ENCODE measurements around the gene LRP8. TPM values are rescaled to one million over a fixed set of nuclear protein-coding genes. Genes with fewer than 3 reads are reported as not detected.

LRP8 gene
- total and polyA plus RNA-seq, 2 experiments from 2014 or later, result 27.8 to 71.1 TPM

DNA sequence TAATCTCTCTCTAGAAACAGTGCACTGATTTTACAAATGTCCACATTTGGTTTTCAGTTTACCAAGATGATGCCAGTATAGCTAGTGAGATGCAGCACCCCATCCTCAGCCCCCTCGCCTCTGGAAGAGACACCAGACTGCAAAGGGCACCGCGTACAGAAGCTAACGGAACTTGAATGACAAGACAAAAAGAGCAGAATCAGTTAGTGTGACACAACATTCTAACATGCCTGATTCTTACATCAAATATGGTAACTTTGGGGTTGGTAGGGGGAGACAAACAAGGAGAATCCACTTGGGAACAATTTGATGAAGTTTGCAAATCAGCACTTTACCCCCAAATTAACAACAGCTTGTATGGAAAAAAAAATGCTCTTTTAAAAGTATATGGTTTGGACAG lies 85.5 kb downstream of the LRP8 start:
- Mint-ChIP-seq H3K9me3 (peaks cover 3% of the 10 kb centered on the region; the same call in 1 of the 3 replicates), H3K27ac (no peak overlapping the region), H3K27me3 (ENCODE audit: insufficient read depth, low read depth, poor library complexity) (peaks cover 12% of the 10 kb centered on the region), H3K36me3 (ENCODE audit: low read depth) (peaks cover 22% of the 10 kb centered on the region), H3K4me3 (no peak overlapping the region), H3K4me1 (peaks cover 7% of the 10 kb centered on the region)
- H3K9me2 ChIP-seq (ENCODE audit: insufficient read depth), result no peaks in the 10 kb centered on the region
- peaks cover 9% of the 10 kb centered on the region for H3K79me2 ChIP-seq (replicated peaks; ENCODE audit: insufficient read depth)
- H4K20me1 ChIP-seq (replicated peaks; ENCODE audit: insufficient read depth), result peaks cover 5% of the 10 kb centered on the region; the same call in 1 of the 2 replicates
- no peak for DNase-seq (ENCODE audit: low spot score)
- H2AFZ ChIP-seq, result no peak overlapping the region
- no peak overlapping the region for H3K4me3 ChIP-seq
- H3K36me3 ChIP-seq (ENCODE audit: insufficient read depth), result peaks cover 18% of the 10 kb centered on the region
- ATAC-seq, result no peak
- H3K4me2 ChIP-seq, result no peak overlapping the region
- H3F3A ChIP-seq (replicated peaks; ENCODE audit: low read depth), result peaks cover 13% of the 10 kb centered on the region; the same call in 1 of the 2 replicates
- H3K27ac ChIP-seq (ENCODE audit: low read depth), result no peak overlapping the region
- H3K4me1 ChIP-seq (ENCODE audit: insufficient read depth), result peaks cover 3% of the 10 kb centered on the region
- no peaks in the 10 kb centered on the region for H3K27me3 ChIP-seq (ENCODE audit: insufficient read depth)
- TF ChIP-seq JUNB (IDR thresholded peaks at IDR 0.05; ENCODE audit: unreplicated experiment) (no peak), ZNF331 (CRISPR knock-in tag; IDR thresholded peaks at IDR 0.05; ENCODE audit: low read depth) (no peak), POLR2AphosphoS5 (IDR thresholded peaks at IDR 0.05; ENCODE audit: low read depth) (no peak)

DNA sequence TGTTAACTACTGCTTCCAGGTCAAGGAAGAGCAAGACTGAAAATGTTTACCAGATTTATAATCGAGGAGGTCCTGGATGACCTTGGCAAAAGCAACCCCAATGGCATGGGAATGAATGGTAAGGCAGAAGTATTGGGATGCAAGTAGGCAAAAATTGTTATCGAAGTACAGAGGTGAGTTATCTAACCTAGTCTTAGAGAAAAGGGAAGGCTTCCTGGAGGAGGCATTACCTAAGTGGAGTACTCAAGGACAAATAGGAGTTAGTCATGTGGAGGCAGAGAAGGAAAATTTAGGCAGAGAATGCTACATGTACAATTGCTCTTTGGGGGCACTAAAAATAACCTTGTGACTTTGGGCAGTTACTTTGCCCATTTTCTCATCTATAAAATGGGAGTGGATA lies 86.0 kb downstream of the LRP8 start:
- Histone ChIP-seq H3F3A (replicated peaks; ENCODE audit: low read depth) (peaks cover 13% of the 10 kb centered on the region; the same call in 1 of the 2 replicates), H3K27me3 (ENCODE audit: insufficient read depth) (no peaks in the 10 kb centered on the region), H3K36me3 (ENCODE audit: insufficient read depth) (peaks cover 12% of the 10 kb centered on the region), H3K4me2 (no peak overlapping the region), H2AFZ (no peak overlapping the region), H3K9me2 (ENCODE audit: insufficient read depth) (no peaks in the 10 kb centered on the region), H3K27ac (ENCODE audit: low read depth) (no peak overlapping the region), H3K4me1 (ENCODE audit: insufficient read depth) (peaks cover 3% of the 10 kb centered on the region), H3K79me2 (replicated peaks; ENCODE audit: insufficient read depth) (peaks cover 15% of the 10 kb centered on the region), H3K4me3 (no peak overlapping the region), H4K20me1 (replicated peaks; ENCODE audit: insufficient read depth) (peaks cover 5% of the 10 kb centered on the region; the same call in 1 of the 2 replicates)
- no peak for ATAC-seq
- no peak overlapping the region for H3K27ac Mint-ChIP-seq
- peaks cover 12% of the 10 kb centered on the region for H3K27me3 Mint-ChIP-seq (ENCODE audit: insufficient read depth, low read depth, poor library complexity)
- H3K36me3 Mint-ChIP-seq (ENCODE audit: low read depth), result peaks cover 17% of the 10 kb centered on the region
- H3K4me1 Mint-ChIP-seq, result peaks cover 7% of the 10 kb centered on the region
- H3K4me3 Mint-ChIP-seq, result no peak overlapping the region
- peaks cover 3% of the 10 kb centered on the region; the same call in 1 of the 3 replicates for H3K9me3 Mint-ChIP-seq
- no peak for DNase-seq (ENCODE audit: low spot score)
- no peak for TF ChIP-seq EZH2phosphoT487 (IDR thresholded peaks at IDR 0.05; ENCODE audit: unreplicated experiment)
- TF ChIP-seq ZNF114 (CRISPR knock-in tag; IDR thresholded peaks at IDR 0.05), result no peak
- TF ChIP-seq, protein P1, sequence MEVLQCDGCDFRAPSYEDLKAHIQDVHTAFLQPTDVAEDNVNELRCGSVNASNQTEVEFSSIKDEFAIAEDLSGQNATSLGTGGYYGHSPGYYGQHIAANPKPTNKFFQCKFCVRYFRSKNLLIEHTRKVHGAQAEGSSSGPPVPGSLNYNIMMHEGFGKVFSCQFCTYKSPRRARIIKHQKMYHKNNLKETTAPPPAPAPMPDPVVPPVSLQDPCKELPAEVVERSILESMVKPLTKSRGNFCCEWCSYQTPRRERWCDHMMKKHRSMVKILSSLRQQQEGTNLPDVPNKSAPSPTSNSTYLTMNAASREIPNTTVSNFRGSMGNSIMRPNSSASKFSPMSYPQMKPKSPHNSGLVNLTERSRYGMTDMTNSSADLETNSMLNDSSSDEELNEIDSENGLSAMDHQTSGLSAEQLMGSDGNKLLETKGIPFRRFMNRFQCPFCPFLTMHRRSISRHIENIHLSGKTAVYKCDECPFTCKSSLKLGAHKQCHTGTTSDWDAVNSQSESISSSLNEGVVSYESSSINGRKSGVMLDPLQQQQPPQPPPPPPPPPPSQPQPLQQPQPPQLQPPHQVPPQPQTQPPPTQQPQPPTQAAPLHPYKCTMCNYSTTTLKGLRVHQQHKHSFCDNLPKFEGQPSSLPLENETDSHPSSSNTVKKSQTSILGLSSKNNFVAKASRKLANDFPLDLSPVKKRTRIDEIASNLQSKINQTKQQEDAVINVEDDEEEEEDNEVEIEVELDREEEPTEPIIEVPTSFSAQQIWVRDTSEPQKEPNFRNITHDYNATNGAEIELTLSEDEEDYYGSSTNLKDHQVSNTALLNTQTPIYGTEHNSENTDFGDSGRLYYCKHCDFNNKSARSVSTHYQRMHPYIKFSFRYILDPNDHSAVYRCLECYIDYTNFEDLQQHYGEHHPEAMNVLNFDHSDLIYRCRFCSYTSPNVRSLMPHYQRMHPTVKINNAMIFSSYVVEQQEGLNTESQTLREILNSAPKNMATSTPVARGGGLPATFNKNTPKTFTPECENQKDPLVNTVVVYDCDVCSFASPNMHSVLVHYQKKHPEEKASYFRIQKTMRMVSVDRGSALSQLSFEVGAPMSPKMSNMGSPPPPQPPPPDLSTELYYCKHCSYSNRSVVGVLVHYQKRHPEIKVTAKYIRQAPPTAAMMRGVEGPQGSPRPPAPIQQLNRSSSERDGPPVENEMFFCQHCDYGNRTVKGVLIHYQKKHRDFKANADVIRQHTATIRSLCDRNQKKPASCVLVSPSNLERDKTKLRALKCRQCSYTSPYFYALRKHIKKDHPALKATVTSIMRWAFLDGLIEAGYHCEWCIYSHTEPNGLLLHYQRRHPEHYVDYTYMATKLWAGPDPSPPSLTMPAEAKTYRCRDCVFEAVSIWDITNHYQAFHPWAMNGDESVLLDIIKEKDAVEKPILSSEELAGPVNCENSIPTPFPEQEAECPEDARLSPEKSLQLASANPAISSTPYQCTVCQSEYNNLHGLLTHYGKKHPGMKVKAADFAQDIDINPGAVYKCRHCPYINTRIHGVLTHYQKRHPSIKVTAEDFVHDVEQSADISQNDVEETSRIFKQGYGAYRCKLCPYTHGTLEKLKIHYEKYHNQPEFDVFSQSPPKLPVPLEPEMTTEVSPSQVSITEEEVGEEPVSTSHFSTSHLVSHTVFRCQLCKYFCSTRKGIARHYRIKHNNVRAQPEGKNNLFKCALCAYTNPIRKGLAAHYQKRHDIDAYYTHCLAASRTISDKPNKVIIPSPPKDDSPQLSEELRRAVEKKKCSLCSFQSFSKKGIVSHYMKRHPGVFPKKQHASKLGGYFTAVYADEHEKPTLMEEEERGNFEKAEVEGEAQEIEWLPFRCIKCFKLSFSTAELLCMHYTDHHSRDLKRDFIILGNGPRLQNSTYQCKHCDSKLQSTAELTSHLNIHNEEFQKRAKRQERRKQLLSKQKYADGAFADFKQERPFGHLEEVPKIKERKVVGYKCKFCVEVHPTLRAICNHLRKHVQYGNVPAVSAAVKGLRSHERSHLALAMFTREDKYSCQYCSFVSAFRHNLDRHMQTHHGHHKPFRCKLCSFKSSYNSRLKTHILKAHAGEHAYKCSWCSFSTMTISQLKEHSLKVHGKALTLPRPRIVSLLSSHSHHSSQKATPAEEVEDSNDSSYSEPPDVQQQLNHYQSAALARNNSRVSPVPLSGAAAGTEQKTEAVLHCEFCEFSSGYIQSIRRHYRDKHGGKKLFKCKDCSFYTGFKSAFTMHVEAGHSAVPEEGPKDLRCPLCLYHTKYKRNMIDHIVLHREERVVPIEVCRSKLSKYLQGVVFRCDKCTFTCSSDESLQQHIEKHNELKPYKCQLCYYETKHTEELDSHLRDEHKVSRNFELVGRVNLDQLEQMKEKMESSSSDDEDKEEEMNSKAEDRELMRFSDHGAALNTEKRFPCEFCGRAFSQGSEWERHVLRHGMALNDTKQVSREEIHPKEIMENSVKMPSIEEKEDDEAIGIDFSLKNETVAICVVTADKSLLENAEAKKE (CRISPR knock-in tag; IDR thresholded peaks at IDR 0.05), result no peak
- TF ChIP-seq POLR2AphosphoS5 (IDR thresholded peaks at IDR 0.05; ENCODE audit: low read depth), result no peak
- TF ChIP-seq ZNF331 (CRISPR knock-in tag; IDR thresholded peaks at IDR 0.05; ENCODE audit: low read depth), result no peak
- TF ChIP-seq STAT1 (IDR thresholded peaks at IDR 0.05; ENCODE audit: unreplicated experiment), result no peak
- TF ChIP-seq EZH2 (IDR thresholded peaks at IDR 0.05; ENCODE audit: low read depth, unreplicated experiment), result no peak
- TF ChIP-seq, protein P2, sequence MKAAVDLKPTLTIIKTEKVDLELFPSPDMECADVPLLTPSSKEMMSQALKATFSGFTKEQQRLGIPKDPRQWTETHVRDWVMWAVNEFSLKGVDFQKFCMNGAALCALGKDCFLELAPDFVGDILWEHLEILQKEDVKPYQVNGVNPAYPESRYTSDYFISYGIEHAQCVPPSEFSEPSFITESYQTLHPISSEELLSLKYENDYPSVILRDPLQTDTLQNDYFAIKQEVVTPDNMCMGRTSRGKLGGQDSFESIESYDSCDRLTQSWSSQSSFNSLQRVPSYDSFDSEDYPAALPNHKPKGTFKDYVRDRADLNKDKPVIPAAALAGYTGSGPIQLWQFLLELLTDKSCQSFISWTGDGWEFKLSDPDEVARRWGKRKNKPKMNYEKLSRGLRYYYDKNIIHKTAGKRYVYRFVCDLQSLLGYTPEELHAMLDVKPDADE (IDR thresholded peaks at IDR 0.05), result no peak
- TF ChIP-seq JUNB (IDR thresholded peaks at IDR 0.05; ENCODE audit: unreplicated experiment), result no peak
- no peak for TF ChIP-seq NANOG (IDR thresholded peaks at IDR 0.05; ENCODE audit: borderline replicate concordance)
- TF ChIP-seq, protein P3, sequence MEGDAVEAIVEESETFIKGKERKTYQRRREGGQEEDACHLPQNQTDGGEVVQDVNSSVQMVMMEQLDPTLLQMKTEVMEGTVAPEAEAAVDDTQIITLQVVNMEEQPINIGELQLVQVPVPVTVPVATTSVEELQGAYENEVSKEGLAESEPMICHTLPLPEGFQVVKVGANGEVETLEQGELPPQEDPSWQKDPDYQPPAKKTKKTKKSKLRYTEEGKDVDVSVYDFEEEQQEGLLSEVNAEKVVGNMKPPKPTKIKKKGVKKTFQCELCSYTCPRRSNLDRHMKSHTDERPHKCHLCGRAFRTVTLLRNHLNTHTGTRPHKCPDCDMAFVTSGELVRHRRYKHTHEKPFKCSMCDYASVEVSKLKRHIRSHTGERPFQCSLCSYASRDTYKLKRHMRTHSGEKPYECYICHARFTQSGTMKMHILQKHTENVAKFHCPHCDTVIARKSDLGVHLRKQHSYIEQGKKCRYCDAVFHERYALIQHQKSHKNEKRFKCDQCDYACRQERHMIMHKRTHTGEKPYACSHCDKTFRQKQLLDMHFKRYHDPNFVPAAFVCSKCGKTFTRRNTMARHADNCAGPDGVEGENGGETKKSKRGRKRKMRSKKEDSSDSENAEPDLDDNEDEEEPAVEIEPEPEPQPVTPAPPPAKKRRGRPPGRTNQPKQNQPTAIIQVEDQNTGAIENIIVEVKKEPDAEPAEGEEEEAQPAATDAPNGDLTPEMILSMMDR (conservative IDR thresholded peaks at IDR 0.05; ENCODE audit: low read depth in 2 of 2), result no peak
- no peak for TF ChIP-seq CREB1 (CRISPR knock-in tag; IDR thresholded peaks at IDR 0.05; ENCODE audit: low read depth)
